Endothelial cell of umbilical vein (primary cell): ENCODE results near the gene LRG1. TPM values are rescaled to one million over a fixed set of nuclear protein-coding genes. Genes with fewer than 3 reads are reported as not detected.

Source experiments
- BruUV-seq: library from RNA; stranded (reverse); fragments of 400-500 nt; replicated peaks from 2 replicates; lab custom pipeline; 2021; lab: Mats Ljungman, UMichigan
- CTCF ChIA-PET: fragments of 300-600, 350-600 bp; sonication (Branson Sonifier 250); formaldehyde crosslinking; loops from one replicate; lab custom pipeline; 2021; ENCODE audit warnings: antibody characterized with exemption, inconsistent platforms; lab: Charles Lee
- POLR2A ChIA-PET: fragments of 300-600, 350-600 bp; sonication (Branson Sonifier 250); formaldehyde crosslinking; loops from one replicate; lab custom pipeline; 2021; ENCODE audit warnings: antibody characterized with exemption, inconsistent platforms; lab: Charles Lee
- DNase-seq: peaks from one replicate; pipeline ENCODE4 v3.0.0-alpha.2; 2011; ENCODE audit warnings: low read depth, low spot score
- FAIRE-seq: peaks from 2 replicates; lab custom pipeline; 2011; peaks lifted over from hg19 to GRCh38; lab: Jason Lieb, UNC
- H2AFZ ChIP-seq: 2 replicates; pipeline ENCODE4 v1.6.0; 2012; ENCODE audit warnings: low read depth, low read length, control low read depth, inconsistent platforms
- H3K27ac ChIP-seq: 2 replicates; pipeline ENCODE4 v1.5.1; 2011; ENCODE audit warnings: low read depth, mild to moderate bottlenecking, control low read depth, low read length, moderate library complexity; ENCODE audit not compliant: insufficient read depth
- H3K27me3 ChIP-seq, 2 experiments: 2 replicates each; pipeline versions ENCODE4 v1.6.0 to v1.6.1; 2011; ENCODE audit warnings: low read length in 2 of 2, mixed read lengths in 1 of 2; ENCODE audit not compliant: control insufficient read depth in 2 of 2, insufficient read depth in 2 of 2
- H3K36me3 ChIP-seq, 2 experiments: 2 replicates in 1 of 2; 3 replicates in 1 of 2; pipeline ENCODE4 v1.5.1; 2011; ENCODE audit warnings: low read length in 2 of 2, mild to moderate bottlenecking in 1 of 2, moderate library complexity in 1 of 2; ENCODE audit not compliant: control insufficient read depth in 2 of 2, insufficient read depth in 2 of 2; ENCODE audit errors: extremely low read depth in 1 of 2
- H3K4me1 ChIP-seq: 3 replicates; pipeline ENCODE4 v1.5.1; 2011; ENCODE audit warnings: mild to moderate bottlenecking, low read length; ENCODE audit not compliant: control insufficient read depth, insufficient read depth; ENCODE audit errors: extremely low read depth
- H3K4me2 ChIP-seq: 2 replicates; pipeline ENCODE4 v1.6.1; 2011; ENCODE audit warnings: low read length, control low read depth, mixed read lengths; ENCODE audit not compliant: insufficient read depth
- H3K4me3 ChIP-seq, 3 experiments: fragments of 200-600 bp in 1 of 3; sonication (generic), shearing (Covaris generic) in 1 of 3; replicated peaks in 1 of 3; 2 replicates each; pipeline ENCODE4 v1.5.1; 2011 to 2016; ENCODE audit warnings: control low read depth in 3 of 3, low read length in 3 of 3, mild to moderate bottlenecking in 2 of 3, inconsistent platforms in 1 of 3, low read depth in 1 of 3, moderate library complexity in 1 of 3; ENCODE audit not compliant: insufficient read depth in 1 of 3
- H3K79me2 ChIP-seq: 2 replicates; pipeline ENCODE4 v1.6.0; 2012; ENCODE audit warnings: low read length, inconsistent platforms; ENCODE audit not compliant: control insufficient read depth, insufficient read depth
- H3K9ac ChIP-seq: replicated peaks from 2 replicates; pipeline ENCODE3; 2011; ENCODE audit warnings: low read length, control low read depth; ENCODE audit not compliant: insufficient read depth; ENCODE audit errors: extremely low read depth
- H3K9me1 ChIP-seq: replicated peaks from 3 replicates; pipeline ENCODE4 v1.6.0; 2011; ENCODE audit warnings: mild to moderate bottlenecking, low read length; ENCODE audit not compliant: control insufficient read depth, insufficient read depth; ENCODE audit errors: extremely low read depth
- H3K9me3 ChIP-seq: replicated peaks from 2 replicates; pipeline ENCODE4 v1.5.1; 2012; ENCODE audit warnings: low read length, inconsistent platforms; ENCODE audit not compliant: control insufficient read depth, insufficient read depth
- H4K20me1 ChIP-seq: replicated peaks from 2 replicates; pipeline ENCODE3; 2011; ENCODE audit warnings: mild to moderate bottlenecking, low read length; ENCODE audit not compliant: control insufficient read depth, insufficient read depth; ENCODE audit errors: extremely low read depth
- CTCF ChIP-seq, 2 donors: IDR thresholded peaks; 1 replicate in 1 of 2; 2 replicates in 1 of 2; pipeline ENCODE4 v1.5.1; 2011; ENCODE audit warnings: low read length in 2 of 2, mild to moderate bottlenecking in 2 of 2, moderate library complexity in 2 of 2, control low read depth in 1 of 2, inconsistent platforms in 1 of 2, low read depth in 1 of 2; ENCODE audit not compliant: insufficient read depth in 1 of 2; ENCODE audit errors: extremely low read depth in 1 of 2
- EZH2 ChIP-seq: IDR thresholded peaks from 2 replicates; pipeline ENCODE4 v1.6.1; 2012; ENCODE audit warnings: borderline replicate concordance, low read depth, mild to moderate bottlenecking, moderate library complexity, low read length, inconsistent platforms; ENCODE audit not compliant: severe bottlenecking
- FOS ChIP-seq: IDR thresholded peaks from 2 replicates; pipeline ENCODE4 v1.6.1; 2011; ENCODE audit warnings: mild to moderate bottlenecking, low read length, moderate library complexity, borderline replicate concordance; ENCODE audit not compliant: insufficient read depth
- GATA2 ChIP-seq: IDR thresholded peaks from 2 replicates; pipeline ENCODE4 v1.7.0; 2011; ENCODE audit warnings: low read depth, mild to moderate bottlenecking, moderate library complexity, mixed read lengths, low read length; ENCODE audit not compliant: insufficient read length, insufficient read depth
- JUN ChIP-seq: IDR thresholded peaks from 2 replicates; pipeline ENCODE4 v1.6.1; 2011; ENCODE audit warnings: borderline replicate concordance, low read depth; ENCODE audit not compliant: insufficient read length, insufficient read depth
- MYC ChIP-seq: IDR thresholded peaks from one replicate; pipeline ENCODE4 v1.6.1; 2011; ENCODE audit warnings: mild to moderate bottlenecking, low read depth, low read length
- POLR2A ChIP-seq: IDR thresholded peaks from 2 replicates; pipeline ENCODE4 v1.6.1; 2012; ENCODE audit warnings: low read depth, mild to moderate bottlenecking, control low read depth, low read length
- POLR2AphosphoS5 ChIP-seq: IDR thresholded peaks from 2 replicates; pipeline ENCODE4 v1.6.1; 2012; ENCODE audit warnings: low read depth, mild to moderate bottlenecking, control low read depth, low read length, moderate library complexity; ENCODE audit not compliant: insufficient read depth
- dilution Hi-C: fragments of 300-500 bp; cut with MboI; formaldehyde crosslinking; loops from one replicate; pipeline ENCODE4 v1.15.0; 2019; ENCODE audit warnings: low sequenced_read_pairs; ENCODE audit not compliant: extremely low pct_ligation_motif_present
- intact Hi-C: fragments of 100-400 bp; cut with micrococcal nuclease; formaldehyde crosslinking; loops from one replicate; pipeline ENCODE4 v1.10.0; 2022
- polyA plus RNA-seq, 4 experiments: library from polyadenylated mRNA; depleted of rRNA in 3 of 4; stranded (reverse) in 3 of 4; unstranded in 1 of 4; fragments of >200 nt; gene quantifications; 2 replicates each; pipeline versions ENCODE4 v1.2.1 to v1.2.3, GENCODE V29; 2011 to 2012; ENCODE audit warnings: missing spikeins in 1 of 4
- total RNA-seq: library from RNA; stranded (reverse); gene quantifications from 2 replicates; pipeline ENCODE4 v1.2.3, GENCODE V29; 2021
- TF ChIP-seq, protein P1 (sequence below): IDR thresholded peaks from 2 replicates; pipeline ENCODE4 v1.6.1; 2011; ENCODE audit not compliant: insufficient read depth, insufficient read length

LRG1 gene
- total and polyA plus RNA-seq, 2 donors (not counting 3 experiments of a cell fraction or from before 2014, with no cell fraction given), result 0.21 to 0.31 TPM

DNA sequence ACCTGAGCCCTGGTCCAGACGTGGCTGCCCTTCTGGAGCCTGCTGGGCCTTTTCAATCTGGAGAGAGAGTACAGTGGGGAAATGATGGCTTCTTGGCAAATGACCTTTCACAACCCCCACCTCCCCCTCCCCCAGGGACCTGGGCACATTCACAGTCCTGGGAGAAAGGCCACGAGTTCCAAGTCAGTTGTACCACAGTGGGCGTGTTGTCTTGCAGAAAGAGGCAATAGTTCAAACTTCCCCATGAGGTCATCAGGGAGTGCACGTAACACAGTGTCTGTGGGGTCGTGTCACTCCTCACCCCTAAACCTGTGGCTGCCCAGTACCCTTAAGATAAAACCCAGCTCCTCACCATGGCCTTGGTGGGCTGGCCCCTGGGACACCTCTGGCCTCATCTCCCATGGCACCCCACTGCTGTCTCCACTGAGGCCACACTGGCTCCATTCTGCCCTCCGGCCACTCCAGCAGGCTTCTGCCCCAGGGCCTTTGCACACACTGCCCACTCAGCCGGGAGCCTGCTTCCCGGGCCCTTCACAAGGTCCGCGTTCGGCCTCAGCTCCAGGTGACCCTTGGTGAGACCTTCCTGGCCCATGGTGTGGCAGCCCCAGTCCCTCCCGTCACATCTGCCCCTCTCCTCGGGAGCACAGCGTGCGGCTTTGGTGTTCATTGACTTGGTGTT, 34.8 kb downstream of the LRG1 start:
- Histone ChIP-seq H4K20me1 (no peaks in the 10 kb centered on the region), H3K9me3 (no peaks in the 10 kb centered on the region), H2AFZ (no peak overlapping the region), H3K27ac (no peak overlapping the region), H3K4me1 (peaks cover 10% of the 10 kb centered on the region), H3K79me2 (no peaks in the 10 kb centered on the region), H3K4me2 (no peak overlapping the region), H3K9ac (no peak overlapping the region), H3K9me1 (no peaks in the 10 kb centered on the region), H3K27me3 (no peaks in the 10 kb centered on the region), H3K36me3 (peaks cover 3 to 23% of the 10 kb centered on the region in 2 experiments), H3K4me3 (no peak overlapping the region)
- CTCF ChIA-PET, result interaction anchor here (1.9 kb wide), 1 partner anchor 18 kb away, joined by 11 read pairs; no protein-coding TSS in a partner anchor
- dilution Hi-C loops (no loop called here), intact Hi-C loops (no loop called here)
- POLR2A ChIA-PET, result no interaction called here
- FAIRE-seq (no peak), DNase-seq (no peak)
- no TSS peak for BruUV-seq
- TF ChIP-seq CTCF (IDR thresholded peaks at IDR 0.05; ENCODE audit: extremely low read depth in 1 of 2, insufficient read depth in 1 of 2, low read depth in 1 of 2, low read length in 2 of 2), result no peak
- TF ChIP-seq EZH2, result no peak
- no peak for TF ChIP-seq POLR2AphosphoS5
- TF ChIP-seq GATA2, result no peak
- TF ChIP-seq, protein P1, sequence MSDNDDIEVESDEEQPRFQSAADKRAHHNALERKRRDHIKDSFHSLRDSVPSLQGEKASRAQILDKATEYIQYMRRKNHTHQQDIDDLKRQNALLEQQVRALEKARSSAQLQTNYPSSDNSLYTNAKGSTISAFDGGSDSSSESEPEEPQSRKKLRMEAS, result no peak
- no peak for TF ChIP-seq JUN
- TF ChIP-seq FOS, result no peak
- TF ChIP-seq POLR2A, result no peak
- no peak for TF ChIP-seq MYC
